Measurements from ENCODE around the gene TTC39C.
"Not testable (repeated sequence)": the region's sequence is repeated elsewhere in the genome, so short reads cannot be mapped to it uniquely, and the experiment has no call there.

Gene TTC39C

GRCh38 chr18:24051031-24051947 is 36.7 kb downstream of the TTC39C start:
- DNase-seq = no peak

- no peak for DNase-seq
Observed at GRCh38 chr18:24052053-24052452, 37.5 kb downstream of the TTC39C start.

- no peak for DNase-seq
Observed at GRCh38 chr18:24053211-24053610, 38.7 kb downstream of the TTC39C start.

- peak in 9 of 58 donors; percentile 0 to 12 (median 3) for DNase-seq
Observed at GRCh38 chr18:24054130-24054529, 39.6 kb downstream of the TTC39C start.

- no peak for DNase-seq
Observed at GRCh38 chr18:24055009-24055804, 40.7 kb downstream of the TTC39C start.

- no peak for DNase-seq
Observed at GRCh38 chr18:24055878-24056277, 41.3 kb downstream of the TTC39C start.

GRCh38 chr18:24056506-24056905 is 42.0 kb downstream of the TTC39C start:
- DNase-seq = no peak

GRCh38 chr18:24057804-24058203 is 43.2 kb downstream of the TTC39C start:
- DNase-seq = no peak

- DNase-seq = not testable (repeated sequence)
Observed at GRCh38 chr18:24059385-24059784, 44.8 kb downstream of the TTC39C start.

GRCh38 chr18:24060644-24061043 is 46.1 kb downstream of the TTC39C start:
- no peak for DNase-seq

- DNase-seq = no peak
Observed at GRCh38 chr18:24063121-24063731, 48.7 kb downstream of the TTC39C start.

GRCh38 chr18:24064391-24065100 is 50.0 kb downstream of the TTC39C start:
- DNase-seq = no peak

GRCh38 chr18:24065906-24066305 is 51.4 kb downstream of the TTC39C start:
- DNase-seq = no peak

GRCh38 chr18:24068945-24069693 is 54.6 kb downstream of the TTC39C start:
- no peak for DNase-seq

GRCh38 chr18:24071029-24071428 is 56.5 kb downstream of the TTC39C start:
- no peak for DNase-seq

GRCh38 chr18:24071779-24072178 is 57.2 kb downstream of the TTC39C start:
- no peak for DNase-seq

GRCh38 chr18:24072743-24073142 is 58.2 kb downstream of the TTC39C start:
- DNase-seq = no peak

- no peak for DNase-seq
Observed at GRCh38 chr18:24073791-24074190, 59.2 kb downstream of the TTC39C start.

- not testable (repeated sequence) for DNase-seq
Observed at GRCh38 chr18:24074757-24075156, 60.2 kb downstream of the TTC39C start.
